OCI-LY1 (cell line): ENCODE measurements around the gene DTX3.
"Not testable (repeated sequence)": the region's sequence is repeated elsewhere in the genome, so short reads cannot be mapped to it uniquely, and the experiment has no call there.

ENCODE experiments used
- H2AFZ ChIP-seq: fragments of 200-600 bp; sonication (generic), shearing (Covaris generic); 2 replicates; pipeline ENCODE4 v1.6.0; 2014; ENCODE audit warnings: antibody characterized with exemption, mild to moderate bottlenecking, low read length
- H3F3A ChIP-seq: fragments of 200-600 bp; sonication (generic), shearing (Covaris generic); 2 replicates; pipeline ENCODE4 v1.6.0; 2014; ENCODE audit warnings: mild to moderate bottlenecking, antibody characterized with exemption, low read length, moderate library complexity; ENCODE audit not compliant: insufficient read depth
- H3K27ac ChIP-seq: fragments of 200-600 bp; sonication (generic); 2 replicates; pipeline ENCODE4 v1.5.1; 2014; ENCODE audit warnings: low read length, mixed run types, mild to moderate bottlenecking, low read depth; ENCODE audit not compliant: poor library complexity, severe bottlenecking
- H3K27me3 ChIP-seq: fragments of 200-600 bp; sonication (generic); 2 replicates; pipeline ENCODE4 v1.6.0; 2014; ENCODE audit warnings: antibody characterized with exemption, mild to moderate bottlenecking, low read length, moderate library complexity; ENCODE audit not compliant: insufficient read depth
- H3K36me3 ChIP-seq: fragments of 200-600 bp; sonication (generic); 2 replicates; pipeline ENCODE4 v1.6.1; 2014; ENCODE audit warnings: mild to moderate bottlenecking, antibody characterized with exemption, low read length, moderate library complexity, mixed read lengths; ENCODE audit not compliant: insufficient read depth
- H3K4me1 ChIP-seq: fragments of 200-600 bp; sonication (generic); 2 replicates; pipeline ENCODE4 v1.5.1; 2014; ENCODE audit warnings: mild to moderate bottlenecking, low read length, moderate library complexity; ENCODE audit not compliant: insufficient read depth, severe bottlenecking
- H3K4me2 ChIP-seq: fragments of 200-600 bp; sonication (generic), shearing (Covaris generic); 2 replicates; pipeline ENCODE4 v1.6.1; 2014; ENCODE audit warnings: low read length
- H3K4me3 ChIP-seq: fragments of 200-600 bp; sonication (generic); 2 replicates; pipeline ENCODE4 v1.5.1; 2014; ENCODE audit warnings: low read length, low read depth, mild to moderate bottlenecking, mixed read lengths; ENCODE audit not compliant: poor library complexity, severe bottlenecking
- H3K79me2 ChIP-seq: fragments of 200-600 bp; shearing (Covaris generic); 2 replicates; pipeline ENCODE4 v1.6.1; 2016; ENCODE audit warnings: mixed run types, low read length, mixed read lengths; ENCODE audit not compliant: insufficient read depth
- H3K9ac ChIP-seq: fragments of 200-600 bp; sonication (generic), shearing (Covaris generic); 2 replicates; pipeline ENCODE4 v1.6.1; 2014; ENCODE audit warnings: mild to moderate bottlenecking, low read length, mixed read lengths
- H3K9me2 ChIP-seq: fragments of 200-600 bp; sonication (generic), shearing (Covaris generic); 2 replicates; pipeline ENCODE4 v1.6.1; 2014; ENCODE audit warnings: low read depth, mild to moderate bottlenecking, low read length, mixed read lengths
- H3K9me3 ChIP-seq: fragments of 200-600 bp; shearing (Covaris generic); 2 replicates; pipeline ENCODE4 v1.6.1; 2014; ENCODE audit warnings: low read length, mixed read lengths
- H4K20me1 ChIP-seq: fragments of 200-600 bp; sonication (generic), shearing (Covaris generic); 2 replicates; pipeline ENCODE4 v1.6.0; 2016; ENCODE audit warnings: mild to moderate bottlenecking, low read length; ENCODE audit not compliant: insufficient read depth
- CTCF ChIP-seq: fragments of 200-600 bp; sonication (generic), shearing (Covaris generic); IDR thresholded peaks from 2 replicates; pipeline ENCODE4 v1.5.1; 2017; ENCODE audit warnings: mild to moderate bottlenecking, antibody characterized with exemption, low read length, moderate library complexity, mixed read lengths
- EZH2 ChIP-seq: fragments of 200-600 bp; sonication (generic), shearing (Covaris generic); IDR thresholded peaks from 2 replicates; pipeline ENCODE4 v1.8.0; 2017; ENCODE audit warnings: borderline replicate concordance, mixed run types, mild to moderate bottlenecking, antibody characterized with exemption, low read length, moderate library complexity, mixed read lengths

The DTX3 gene

GRCh38 chr12:57585156-57585555 is 19.5 kb upstream of the DTX3 start:
- H3K4me1 ChIP-seq: peaks cover under 1% of the 10 kb centered on the region
- H3K79me2 ChIP-seq: no peaks in the 10 kb centered on the region
- H3K4me2 ChIP-seq: no peak overlapping the region
- H3K36me3 ChIP-seq: no peaks in the 10 kb centered on the region
- no peak overlapping the region for H3K9ac ChIP-seq
- H4K20me1 ChIP-seq: no peaks in the 10 kb centered on the region
- H3K9me2 ChIP-seq: no peaks in the 10 kb centered on the region
- no peak overlapping the region for H3K27ac ChIP-seq
- no peaks in the 10 kb centered on the region for H3K9me3 ChIP-seq
- TF ChIP-seq EZH2: no peak
- TF ChIP-seq CTCF: no peak
- no peaks in the 10 kb centered on the region for H3K27me3 ChIP-seq
- no peak overlapping the region for H2AFZ ChIP-seq
- no peaks in the 10 kb centered on the region for H3F3A ChIP-seq
- H3K4me3 ChIP-seq: no peak overlapping the region

GRCh38 chr12:57586128-57586527 is 18.5 kb upstream of the DTX3 start:
- Histone ChIP-seq H3K9me3 (no peaks in the 10 kb centered on the region), H3K27me3 (no peaks in the 10 kb centered on the region), H3F3A (no peaks in the 10 kb centered on the region), H3K4me3 (no peak overlapping the region), H3K4me2 (no peak overlapping the region), H4K20me1 (no peaks in the 10 kb centered on the region), H3K27ac (no peak overlapping the region), H3K9me2 (no peaks in the 10 kb centered on the region), H3K4me1 (peaks cover 7% of the 10 kb centered on the region), H3K9ac (no peak overlapping the region), H3K36me3 (no peaks in the 10 kb centered on the region), H3K79me2 (no peaks in the 10 kb centered on the region), H2AFZ (no peak overlapping the region)
- TF ChIP-seq CTCF (no peak), EZH2 (no peak)

- Histone ChIP-seq H3K9me3 (no peaks in the 10 kb centered on the region), H3F3A (no peaks in the 10 kb centered on the region), H3K4me1 (peaks cover 12% of the 10 kb centered on the region), H3K9me2 (no peaks in the 10 kb centered on the region), H4K20me1 (no peaks in the 10 kb centered on the region), H3K9ac (no peak overlapping the region), H2AFZ (no peak overlapping the region), H3K27ac (no peak overlapping the region), H3K79me2 (0 out of 2 replicates have a peak, but pooled peaks cover 6% of the 10 kb centered on the region), H3K36me3 (no peaks in the 10 kb centered on the region), H3K4me2 (no peak overlapping the region), H3K4me3 (no peak overlapping the region), H3K27me3 (no peaks in the 10 kb centered on the region)
- TF ChIP-seq CTCF (no peak), EZH2 (no peak)
Measured at GRCh38 chr12:57586832-57587429, 17.7 kb upstream of the DTX3 start.

GRCh38 chr12:57588951-57589610 is 15.5 kb upstream of the DTX3 start:
- H3K27me3 ChIP-seq, H3K4me2 ChIP-seq, H2AFZ ChIP-seq, H3K9me2 ChIP-seq, H3F3A ChIP-seq, H3K9me3 ChIP-seq, H3K79me2 ChIP-seq, H3K9ac ChIP-seq, H3K4me3 ChIP-seq, H3K36me3 ChIP-seq, H3K27ac ChIP-seq, H4K20me1 ChIP-seq: not testable (repeated sequence)
- H3K4me1 ChIP-seq: peaks cover 22% of the 10 kb centered on the region
